Measurements from ENCODE around the gene CDKAL1. TPM values are rescaled to one million over a fixed set of nuclear protein-coding genes. Genes with fewer than 3 reads are reported as not detected.

The CDKAL1 gene
- total and polyA plus RNA-seq, 8 donors, result 3.4 to 36.7 (median 10.4) TPM

GRCh38 chr6:20712011-20712410, 177.8 kb downstream of the CDKAL1 start:
- no peak overlapping the region for H3K27ac ChIP-seq
- no peaks in the 10 kb centered on the region for H3K36me3 ChIP-seq
- intact Hi-C loops (cut with DNase I; ENCODE audit: low total_unique reads), result no loop called here
- TF ChIP-seq EP300 (IDR thresholded peaks at IDR 0.05) (no peak), CTCF (IDR thresholded peaks at IDR 0.05) (no peak), POLR2AphosphoS5 (IDR thresholded peaks at IDR 0.05) (no peak), POLR2A (IDR thresholded peaks at IDR 0.05) (no peak)
- DNase-seq, result no peak
- no peaks in the 10 kb centered on the region for H3K27me3 ChIP-seq
- WGBS, 5 donors, result 67 to 77% (median 71%) methylated on average over 2 of the region's 2 CpGs
- H3K9me3 ChIP-seq, result no peaks in the 10 kb centered on the region
- H3K4me1 ChIP-seq, result peaks cover 0 to 22% (median 15%) of the 10 kb centered on the region in 4 donors
- H3K4me3 ChIP-seq, result no peak overlapping the region

- H3K36me3 ChIP-seq, result no peaks in the 10 kb centered on the region
- no peak for DNase-seq
- H3K4me1 ChIP-seq, result peaks cover 0 to 9% (median 2%) of the 10 kb centered on the region in 4 donors
- WGBS, 5 donors, result 54 to 76% (median 61%) methylated on average over 3 of the region's 3 CpGs
- no peak overlapping the region for H3K27ac ChIP-seq
- no peak for TF ChIP-seq POLR2AphosphoS5 (IDR thresholded peaks at IDR 0.05)
- TF ChIP-seq CTCF (IDR thresholded peaks at IDR 0.05), result no peak
- no peak for TF ChIP-seq EP300 (IDR thresholded peaks at IDR 0.05)
- no peak for TF ChIP-seq POLR2A (IDR thresholded peaks at IDR 0.05)
- intact Hi-C loops (cut with DNase I; ENCODE audit: low total_unique reads), result no loop called here
- no peak overlapping the region for H3K4me3 ChIP-seq
- H3K27me3 ChIP-seq, result no peaks in the 10 kb centered on the region
- no peaks in the 10 kb centered on the region for H3K9me3 ChIP-seq
These were observed 181.0 kb downstream of the CDKAL1 start for GRCh38 chr6:20715135-20715806.

GRCh38 chr6:20716865-20717264, 182.6 kb downstream of the CDKAL1 start:
- Histone ChIP-seq H3K36me3 (no peaks in the 10 kb centered on the region), H3K27ac (no peak overlapping the region), H3K27me3 (no peaks in the 10 kb centered on the region), H3K4me1 (peaks cover 0 to 5% (median 0%) of the 10 kb centered on the region in 4 donors), H3K9me3 (no peaks in the 10 kb centered on the region), H3K4me3 (no peak overlapping the region)
- no peak for TF ChIP-seq POLR2AphosphoS5 (IDR thresholded peaks at IDR 0.05)
- TF ChIP-seq CTCF (IDR thresholded peaks at IDR 0.05), result no peak
- no peak for TF ChIP-seq POLR2A (IDR thresholded peaks at IDR 0.05)
- TF ChIP-seq EP300 (IDR thresholded peaks at IDR 0.05), result no peak
- intact Hi-C loops (cut with DNase I; ENCODE audit: low total_unique reads), result no loop called here
- WGBS, 5 donors, result 83 to 88% (median 86%) methylated on average over 1 of the region's 1 CpG
- DNase-seq, result no peak

- DNase-seq, result no peak
- Histone ChIP-seq H3K4me3 (no peak overlapping the region), H3K9me3 (no peaks in the 10 kb centered on the region), H3K27me3 (no peaks in the 10 kb centered on the region), H3K4me1 (peaks cover 0 to 3% (median 0%) of the 10 kb centered on the region in 4 donors), H3K27ac (no peak overlapping the region), H3K36me3 (peaks cover 0 to under 1% (median 0%) of the 10 kb centered on the region in 4 donors)
- intact Hi-C loops (cut with DNase I; ENCODE audit: low total_unique reads), result no loop called here
- TF ChIP-seq EP300 (IDR thresholded peaks at IDR 0.05) (no peak), POLR2A (IDR thresholded peaks at IDR 0.05) (no peak), CTCF (IDR thresholded peaks at IDR 0.05) (no peak), POLR2AphosphoS5 (IDR thresholded peaks at IDR 0.05) (no peak)
These were observed 183.5 kb downstream of the CDKAL1 start for GRCh38 chr6:20717743-20718142.
